Loucy (cell line): ENCODE results near the gene DLG2.

Experiments
- H2AFZ ChIP-seq: fragments of 200-600 bp; sonication (generic); 2 replicates; pipeline ENCODE4 v1.6.0; 2016; ENCODE audit warnings: antibody characterized with exemption, mild to moderate bottlenecking, low read length, moderate library complexity
- H3F3A ChIP-seq: fragments of 200-600 bp; 2 replicates; pipeline ENCODE4 v1.6.0; 2016; ENCODE audit warnings: antibody characterized with exemption, low read depth, mild to moderate bottlenecking
- H3K27me3 ChIP-seq: fragments of 200-600 bp; sonication (generic); 2 replicates; pipeline ENCODE4 v1.6.1; 2014; ENCODE audit warnings: low read length, mild to moderate bottlenecking; ENCODE audit not compliant: insufficient read depth, poor library complexity, severe bottlenecking
- H3K36me3 ChIP-seq: fragments of 200-600 bp; sonication (generic); 2 replicates; pipeline ENCODE4 v1.6.1; 2016; ENCODE audit warnings: low read length; ENCODE audit not compliant: insufficient read depth
- H3K4me1 ChIP-seq: fragments of 200-600 bp; sonication (generic); 2 replicates; pipeline ENCODE4 v1.5.1; 2014; ENCODE audit warnings: low read length, mild to moderate bottlenecking; ENCODE audit not compliant: insufficient read depth, poor library complexity, severe bottlenecking
- H3K4me2 ChIP-seq: fragments of 200-600 bp; sonication (generic); 2 replicates; pipeline ENCODE4 v1.6.0; 2014; ENCODE audit warnings: antibody characterized with exemption, low read length, low read depth, mild to moderate bottlenecking; ENCODE audit not compliant: poor library complexity, severe bottlenecking
- H3K4me3 ChIP-seq: fragments of 200-600 bp; sonication (generic); 2 replicates; pipeline ENCODE4 v1.5.1; 2014; ENCODE audit warnings: low read length, mild to moderate bottlenecking, mixed read lengths; ENCODE audit not compliant: poor library complexity, severe bottlenecking
- H3K79me2 ChIP-seq: fragments of 200-600 bp; sonication (generic); 2 replicates; pipeline ENCODE4 v1.6.1; 2014; ENCODE audit warnings: low read length; ENCODE audit not compliant: insufficient read depth
- H3K9ac ChIP-seq: fragments of 200-600 bp; sonication (generic); 2 replicates; pipeline ENCODE4 v1.6.0; 2014; ENCODE audit warnings: mild to moderate bottlenecking, low read depth, low read length, moderate library complexity; ENCODE audit not compliant: poor library complexity, severe bottlenecking
- H3K9me2 ChIP-seq: fragments of 200-600 bp; sonication (generic); replicated peaks from 2 replicates; pipeline ENCODE4 v1.6.1; 2016; ENCODE audit warnings: low read depth, low read length, mixed read lengths
- H3K9me3 ChIP-seq: fragments of 200-600 bp; sonication (generic); 2 replicates; pipeline ENCODE4 v1.6.1; 2014; ENCODE audit warnings: mild to moderate bottlenecking, antibody characterized with exemption, low read length, low read depth; ENCODE audit not compliant: insufficient read depth
- H4K20me1 ChIP-seq: fragments of 200-600 bp; sonication (generic); 2 replicates; pipeline ENCODE4 v1.6.0; 2014; ENCODE audit warnings: antibody characterized with exemption, low read length, mild to moderate bottlenecking; ENCODE audit not compliant: insufficient read depth, poor library complexity, severe bottlenecking
- CTCF ChIP-seq: fragments of 200-600 bp; sonication (generic); conservative IDR thresholded peaks from 2 replicates; pipeline ENCODE4 v1.5.1; 2014; ENCODE audit warnings: mild to moderate bottlenecking, antibody characterized with exemption, low read length
- EZH2phosphoT487 ChIP-seq: fragments of 200-600 bp; IDR thresholded peaks from 2 replicates; pipeline ENCODE4 v1.6.1; 2018; ENCODE audit warnings: antibody characterized with exemption, mild to moderate bottlenecking, moderate library complexity, borderline replicate concordance

Gene DLG2

GRCh38 chr11:84894666-84895065 is 732.5 kb downstream of the DLG2 start:
- no peak for TF ChIP-seq CTCF
- no peak for TF ChIP-seq EZH2phosphoT487
- H3K9me2 ChIP-seq, result no peaks in the 10 kb centered on the region
- no peaks in the 10 kb centered on the region for H3K9me3 ChIP-seq
- no peaks in the 10 kb centered on the region for H3K79me2 ChIP-seq
- no peaks in the 10 kb centered on the region for H3K4me1 ChIP-seq
- H3K36me3 ChIP-seq, result no peaks in the 10 kb centered on the region
- no peaks in the 10 kb centered on the region for H3F3A ChIP-seq
- H2AFZ ChIP-seq, result no peak overlapping the region
- H3K4me2 ChIP-seq, result no peak overlapping the region
- H3K4me3 ChIP-seq, result no peak overlapping the region
- H3K27me3 ChIP-seq, result no peaks in the 10 kb centered on the region
- no peaks in the 10 kb centered on the region for H4K20me1 ChIP-seq
- no peak overlapping the region for H3K9ac ChIP-seq

GRCh38 chr11:84890676-84891075 is 736.5 kb downstream of the DLG2 start:
- Histone ChIP-seq H3K4me2 (no peak overlapping the region), H3K9me3 (no peaks in the 10 kb centered on the region), H3K4me1 (no peaks in the 10 kb centered on the region), H3K9ac (no peak overlapping the region), H4K20me1 (no peaks in the 10 kb centered on the region), H3K79me2 (no peaks in the 10 kb centered on the region), H3K4me3 (no peak overlapping the region), H3K36me3 (no peaks in the 10 kb centered on the region), H3K9me2 (no peaks in the 10 kb centered on the region), H3F3A (no peaks in the 10 kb centered on the region), H3K27me3 (no peaks in the 10 kb centered on the region), H2AFZ (no peak overlapping the region)
- TF ChIP-seq CTCF (no peak), EZH2phosphoT487 (no peak)

- no peak overlapping the region for H3K9ac ChIP-seq
- H3K79me2 ChIP-seq, result no peaks in the 10 kb centered on the region
- TF ChIP-seq EZH2phosphoT487 (no peak), CTCF (no peak)
- H3K4me2 ChIP-seq, result no peak overlapping the region
- H3F3A ChIP-seq, result no peaks in the 10 kb centered on the region
- H2AFZ ChIP-seq, result no peak overlapping the region
- no peaks in the 10 kb centered on the region for H3K27me3 ChIP-seq
- H3K9me3 ChIP-seq, result no peaks in the 10 kb centered on the region
- no peaks in the 10 kb centered on the region for H4K20me1 ChIP-seq
- no peaks in the 10 kb centered on the region for H3K4me1 ChIP-seq
- H3K4me3 ChIP-seq, result no peak overlapping the region
- H3K36me3 ChIP-seq, result no peaks in the 10 kb centered on the region
- no peaks in the 10 kb centered on the region for H3K9me2 ChIP-seq
Observed at GRCh38 chr11:84889556-84889955, 737.6 kb downstream of the DLG2 start.
